MM.1S (cell line): Measurements from ENCODE around the gene KLK1.

Source experiments
- EZH2 ChIP-seq: fragments of 300-600 bp; sonication (generic); optimal IDR thresholded peaks from 2 replicates; pipeline ENCODE3; 2017; ENCODE audit warnings: low read depth, mild to moderate bottlenecking, antibody characterized with exemption, low read length, mixed read lengths
- EZH2phosphoT487 ChIP-seq: fragments of 300-600 bp; sonication (generic); IDR thresholded peaks from 2 replicates; pipeline ENCODE4 v1.6.1; 2018; ENCODE audit warnings: antibody characterized with exemption, low read length
- TF ChIP-seq, protein P1 (sequence below): fragments of 300-600 bp; sonication (generic); IDR thresholded peaks from 2 replicates; pipeline ENCODE4 v1.5.1; 2016; ENCODE audit warnings: antibody characterized with exemption, low read length, mixed read lengths

DNA sequence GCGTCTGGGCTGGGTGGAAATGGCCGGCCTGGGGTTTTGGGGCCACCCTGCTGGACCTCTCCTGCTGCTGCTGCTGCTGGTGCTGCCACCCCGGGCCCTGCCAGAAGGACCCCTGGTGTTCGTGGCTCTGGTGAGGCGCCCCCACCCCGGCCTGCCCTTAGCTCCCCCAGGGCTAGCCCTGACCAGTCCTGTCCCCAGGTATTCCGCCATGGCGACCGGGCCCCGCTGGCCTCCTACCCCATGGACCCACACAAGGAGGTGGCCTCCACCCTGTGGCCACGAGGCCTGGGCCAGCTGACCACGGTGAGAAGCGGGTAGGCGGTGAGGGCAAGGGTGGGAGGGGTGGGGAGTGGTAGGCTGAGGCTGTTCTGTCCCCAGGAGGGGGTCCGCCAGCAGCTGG, 33.2 kb downstream of the KLK1 start, which contains the start of gene ACP4:
- TF ChIP-seq, protein P1, sequence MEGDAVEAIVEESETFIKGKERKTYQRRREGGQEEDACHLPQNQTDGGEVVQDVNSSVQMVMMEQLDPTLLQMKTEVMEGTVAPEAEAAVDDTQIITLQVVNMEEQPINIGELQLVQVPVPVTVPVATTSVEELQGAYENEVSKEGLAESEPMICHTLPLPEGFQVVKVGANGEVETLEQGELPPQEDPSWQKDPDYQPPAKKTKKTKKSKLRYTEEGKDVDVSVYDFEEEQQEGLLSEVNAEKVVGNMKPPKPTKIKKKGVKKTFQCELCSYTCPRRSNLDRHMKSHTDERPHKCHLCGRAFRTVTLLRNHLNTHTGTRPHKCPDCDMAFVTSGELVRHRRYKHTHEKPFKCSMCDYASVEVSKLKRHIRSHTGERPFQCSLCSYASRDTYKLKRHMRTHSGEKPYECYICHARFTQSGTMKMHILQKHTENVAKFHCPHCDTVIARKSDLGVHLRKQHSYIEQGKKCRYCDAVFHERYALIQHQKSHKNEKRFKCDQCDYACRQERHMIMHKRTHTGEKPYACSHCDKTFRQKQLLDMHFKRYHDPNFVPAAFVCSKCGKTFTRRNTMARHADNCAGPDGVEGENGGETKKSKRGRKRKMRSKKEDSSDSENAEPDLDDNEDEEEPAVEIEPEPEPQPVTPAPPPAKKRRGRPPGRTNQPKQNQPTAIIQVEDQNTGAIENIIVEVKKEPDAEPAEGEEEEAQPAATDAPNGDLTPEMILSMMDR: no peak
- TF ChIP-seq EZH2: no peak
- TF ChIP-seq EZH2phosphoT487: no peak
